SHP77 treated with DMSO at 0.1 percent for 48 hours (cell line): ENCODE results near the gene NSUN7.

Experiments
- DNase-seq: peaks from one replicate; lab custom pipeline; 2025; lab: John Stamatoyannopoulos, UW

Gene NSUN7

DNA sequence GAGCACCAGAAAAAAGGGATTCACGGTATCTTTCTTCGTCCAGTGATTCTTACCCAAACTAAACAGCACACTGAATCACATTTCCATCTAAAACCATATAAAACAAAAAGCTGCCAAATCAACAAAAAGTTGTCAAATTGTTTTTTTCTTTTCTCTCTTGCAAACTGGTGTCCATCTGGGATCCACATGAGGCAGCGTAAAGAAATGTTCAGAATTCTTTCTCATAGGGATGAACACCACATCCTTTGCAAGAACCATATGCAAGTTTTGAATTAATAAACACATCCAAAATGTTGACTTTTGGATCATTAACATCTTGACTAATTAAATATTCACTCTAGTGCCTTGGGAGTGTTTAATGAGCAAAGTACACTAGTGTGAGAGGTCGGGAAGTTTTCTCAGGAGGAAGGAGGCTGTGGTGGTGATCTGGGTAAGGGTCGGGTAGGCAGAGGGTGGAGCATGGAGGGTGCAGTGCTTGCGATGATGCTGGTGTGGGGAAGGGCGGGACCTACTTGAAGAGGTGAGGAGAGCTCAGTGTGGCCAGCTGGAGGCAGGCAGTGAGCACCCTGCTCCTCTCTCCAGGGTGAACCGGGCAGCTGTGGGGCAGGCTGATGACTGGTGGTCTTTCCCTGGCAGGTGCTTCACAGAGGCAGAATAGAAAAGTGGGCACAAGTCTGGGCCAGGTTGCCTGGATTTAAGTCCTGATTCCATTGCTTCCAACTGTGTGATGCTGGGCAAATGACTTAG lies 72.8 kb downstream of the NSUN7 start:
- no peak for DNase-seq

- no peak for DNase-seq
These were observed 75.5 kb downstream of the NSUN7 start for GRCh38 chr4:40825014-40825838.

- DNase-seq, result no peak
These were observed 77.1 kb downstream of the NSUN7 start for GRCh38 chr4:40826821-40827220.

GRCh38 chr4:40827758-40828157 lies 78.0 kb downstream of the NSUN7 start:
- DNase-seq, result no peak

GRCh38 chr4:40828661-40829060 lies 78.9 kb downstream of the NSUN7 start:
- DNase-seq, result no peak

DNA sequence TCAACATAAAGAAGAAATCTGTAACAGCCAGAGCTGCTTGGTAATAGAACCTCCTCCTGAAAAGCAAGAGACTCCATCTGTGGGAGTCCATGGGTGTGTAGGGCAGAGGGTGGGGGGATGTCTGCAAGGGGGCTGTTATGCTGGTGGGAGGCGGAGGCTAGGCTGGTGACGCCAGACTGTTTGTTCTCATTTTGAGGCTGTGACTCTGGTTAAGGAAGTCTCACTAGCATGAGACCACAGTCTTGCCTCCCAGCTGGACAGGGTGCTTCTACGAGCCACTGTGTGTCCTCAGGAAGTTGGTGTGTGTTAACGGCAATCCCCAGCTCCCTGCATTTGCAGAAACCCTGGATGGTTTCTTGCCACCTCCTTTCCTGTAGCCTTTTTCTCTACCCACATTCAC lies 79.8 kb downstream of the NSUN7 start:
- no peak for DNase-seq

- no peak for DNase-seq
These were observed 81.6 kb downstream of the NSUN7 start for GRCh38 chr4:40831146-40831907.

- DNase-seq, result no peak
These were observed 82.4 kb downstream of the NSUN7 start for GRCh38 chr4:40832175-40832574.

- DNase-seq, result no peak
These were observed 83.5 kb downstream of the NSUN7 start for GRCh38 chr4:40833212-40833611.

GRCh38 chr4:40837094-40837870 lies 87.5 kb downstream of the NSUN7 start:
- no peak for DNase-seq

DNA sequence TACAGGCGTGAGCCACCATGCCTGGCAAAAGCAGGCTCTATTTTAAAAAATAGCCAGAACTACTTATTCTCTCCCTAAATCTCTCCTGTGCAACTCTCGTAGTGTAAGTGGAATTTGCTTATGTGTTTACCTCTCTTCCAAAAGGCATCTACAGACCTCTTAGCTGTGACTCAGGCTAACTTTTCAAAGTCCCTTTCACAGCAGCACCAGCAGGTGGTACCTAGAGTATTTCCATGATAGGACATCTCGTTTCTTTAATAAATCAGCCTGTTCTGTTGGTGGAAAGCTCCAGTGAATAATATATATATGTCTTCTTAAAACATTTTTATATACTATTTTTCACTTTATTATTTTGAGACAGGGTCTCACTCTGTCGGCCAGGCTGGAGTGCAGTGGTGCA lies 89.0 kb downstream of the NSUN7 start:
- DNase-seq, result no peak

GRCh38 chr4:40840255-40840984 lies 90.7 kb downstream of the NSUN7 start:
- DNase-seq, result no peak

DNA sequence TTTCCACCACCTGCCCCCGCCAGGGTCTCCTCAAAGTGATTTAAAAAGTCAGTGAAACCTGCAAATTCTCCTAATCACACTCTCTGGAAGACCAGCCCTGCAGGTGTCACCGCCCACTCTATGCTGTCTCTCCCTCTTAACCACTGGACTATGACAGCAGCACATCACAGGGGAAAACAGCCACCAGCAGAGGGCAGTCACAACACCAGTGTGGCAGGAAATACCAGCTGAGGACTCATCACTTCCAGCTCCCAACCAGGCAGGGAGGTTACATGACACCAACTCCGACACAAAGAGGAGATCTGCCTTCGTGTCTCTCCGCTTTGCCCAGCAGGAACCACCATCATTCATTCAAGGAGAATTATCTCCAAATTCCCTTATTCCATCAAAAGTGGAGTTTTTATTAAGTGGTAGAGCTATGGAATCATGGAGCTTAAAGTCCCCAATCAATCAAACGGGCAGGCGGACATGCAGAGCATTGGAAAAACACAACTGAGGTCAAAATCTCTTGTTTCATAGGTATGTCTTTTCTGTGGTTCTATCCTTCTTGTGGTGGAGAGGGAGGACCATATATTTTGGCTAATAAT lies 91.3 kb downstream of the NSUN7 start:
- peak; percentile 32 for DNase-seq

- no peak for DNase-seq
These were observed 92.6 kb downstream of the NSUN7 start for GRCh38 chr4:40842318-40842717.

- DNase-seq, result no peak
These were observed 93.1 kb downstream of the NSUN7 start for GRCh38 chr4:40842725-40843423.

DNA sequence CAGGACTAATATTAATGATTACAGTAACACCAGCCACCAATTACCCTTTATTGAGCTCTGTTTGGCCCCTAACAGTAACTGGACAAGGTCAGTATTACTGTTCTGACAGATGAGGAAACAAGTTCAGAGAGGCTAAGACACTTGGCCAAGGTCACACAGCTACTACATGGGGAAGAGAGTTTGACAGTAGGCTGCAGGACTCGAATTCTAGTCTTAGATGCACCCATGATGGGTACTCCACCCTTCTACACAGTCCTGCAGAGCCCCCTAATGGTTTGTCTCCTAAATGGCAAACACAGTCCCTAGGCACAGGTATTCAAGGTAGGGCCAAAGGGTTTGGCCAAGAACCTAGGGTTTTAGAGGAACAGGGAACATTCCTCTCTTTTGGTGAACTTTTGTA lies 93.9 kb downstream of the NSUN7 start:
- no peak for DNase-seq

DNA sequence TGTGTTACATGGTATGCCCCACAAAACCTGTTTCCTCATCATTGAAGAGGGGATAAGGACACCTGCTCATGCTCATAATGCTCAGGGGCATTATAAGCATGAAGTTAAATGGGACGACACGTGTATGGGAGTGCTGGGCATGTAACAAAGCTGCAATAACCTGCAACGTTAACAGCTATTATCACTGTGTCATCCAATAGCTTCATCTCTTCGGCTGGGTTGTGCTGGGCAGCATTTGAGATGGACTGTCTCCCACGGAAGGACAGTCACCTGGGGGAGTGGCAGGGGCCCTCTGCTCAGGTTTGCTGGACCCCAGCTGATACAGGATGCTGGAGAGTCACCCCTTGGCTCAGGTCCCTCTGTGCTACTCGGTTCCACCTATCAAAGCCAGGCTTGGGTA lies 94.5 kb downstream of the NSUN7 start:
- DNase-seq, result no peak

GRCh38 chr4:40845154-40845835 lies 95.5 kb downstream of the NSUN7 start:
- DNase-seq, result no peak

- DNase-seq, result no peak
These were observed 96.8 kb downstream of the NSUN7 start for GRCh38 chr4:40846532-40846931.

- DNase-seq, result no peak
These were observed 98.5 kb downstream of the NSUN7 start for GRCh38 chr4:40848251-40848650.
